ENCODE data around the gene GPR3.
"Not testable (repeated sequence)": the region's sequence is repeated elsewhere in the genome, so short reads cannot be mapped to it uniquely, and the experiment has no call there.

Gene GPR3

DNA sequence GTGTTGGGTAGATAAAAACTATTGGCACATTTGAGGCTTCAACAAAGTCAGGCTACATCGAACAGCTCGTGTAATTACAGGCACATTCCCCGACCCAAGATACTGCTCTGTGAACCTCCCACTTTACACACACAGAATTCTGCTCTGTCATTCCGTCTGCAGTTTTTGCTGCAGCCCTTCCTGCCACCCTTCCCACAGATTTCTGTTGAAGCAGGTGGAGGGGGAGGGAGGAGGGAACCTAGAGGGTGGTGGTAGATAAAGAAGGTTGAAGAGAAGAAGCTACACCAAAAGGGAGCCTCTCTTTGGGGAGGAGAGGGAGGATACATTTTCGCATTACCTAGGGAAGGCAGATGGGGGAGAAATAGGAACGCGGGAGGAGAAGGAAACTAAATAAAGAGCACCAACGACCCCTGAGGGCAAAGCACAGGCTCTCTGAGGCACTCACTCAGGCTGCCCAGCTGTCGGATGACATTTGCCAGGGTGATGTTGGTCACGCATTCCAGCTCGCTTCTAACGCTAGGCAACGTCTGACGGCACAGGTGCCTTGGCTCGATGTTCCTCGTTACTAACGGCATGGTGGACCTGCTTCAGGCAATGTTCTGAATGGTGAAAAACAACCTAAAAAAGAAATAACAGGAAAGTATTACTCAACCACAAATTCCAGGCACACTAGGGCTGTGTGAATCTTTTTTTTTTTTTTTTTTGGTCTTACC, 36.0 kb downstream of the GPR3 start:
- peak in 1 of 2 donors; percentile 30 for DNase-seq (ENCODE audit: low read depth in 2 of 2)

DNA sequence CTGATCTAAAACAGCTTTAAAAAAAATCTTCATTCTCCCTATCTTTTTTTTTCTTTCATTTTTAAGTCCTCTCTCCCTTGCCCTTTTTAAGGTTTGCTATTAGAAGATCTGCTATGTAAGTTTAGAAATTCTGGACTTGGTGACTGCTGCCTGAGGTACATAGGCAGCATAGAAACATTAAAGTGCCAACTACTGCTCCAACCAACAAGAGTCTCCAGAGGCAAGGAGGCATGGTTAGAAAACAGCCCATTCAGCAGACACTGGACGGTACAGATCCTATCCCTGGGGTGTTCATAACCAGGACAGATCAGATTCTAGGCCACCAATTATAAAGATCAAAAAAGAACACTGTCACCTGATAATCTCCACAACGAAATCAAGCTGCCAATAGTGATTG, 36.6 kb downstream of the GPR3 start:
- no peak for DNase-seq (ENCODE audit: low read depth in 2 of 2)

DNA sequence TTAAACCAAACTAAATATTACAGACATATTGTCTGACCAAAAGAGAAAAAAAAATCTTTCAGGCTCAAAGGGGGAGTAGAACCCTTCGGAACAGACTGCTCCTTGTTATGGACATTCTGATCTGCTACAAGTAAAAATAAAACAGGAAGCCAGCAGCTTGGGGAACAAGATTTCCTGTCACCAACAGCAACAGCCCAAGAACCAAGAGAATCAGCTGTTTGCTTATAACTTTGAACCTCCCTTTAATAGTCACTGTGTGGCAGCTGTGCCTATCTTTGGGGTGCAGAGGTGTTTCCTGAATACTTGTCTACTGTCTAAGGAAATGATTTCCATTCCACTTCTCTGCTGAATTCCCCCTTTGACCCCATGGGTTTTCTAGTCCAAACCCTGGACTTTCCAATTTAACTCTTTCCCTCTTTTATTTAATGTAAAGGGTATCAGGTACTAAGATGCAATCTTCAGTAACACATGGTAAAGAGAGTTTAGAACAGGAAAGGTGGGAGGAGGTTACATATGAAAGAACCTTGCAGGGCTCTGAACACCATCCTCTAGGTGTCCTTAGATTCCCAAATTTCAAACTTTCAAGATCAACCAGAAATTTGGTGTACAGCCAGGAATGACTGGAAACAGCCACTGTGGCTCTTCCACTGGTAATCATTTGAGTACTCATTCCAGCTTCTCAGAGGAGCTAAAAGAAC, 38.6 kb downstream of the GPR3 start:
- DNase-seq (ENCODE audit: low read depth in 2 of 2) = no peak

DNA sequence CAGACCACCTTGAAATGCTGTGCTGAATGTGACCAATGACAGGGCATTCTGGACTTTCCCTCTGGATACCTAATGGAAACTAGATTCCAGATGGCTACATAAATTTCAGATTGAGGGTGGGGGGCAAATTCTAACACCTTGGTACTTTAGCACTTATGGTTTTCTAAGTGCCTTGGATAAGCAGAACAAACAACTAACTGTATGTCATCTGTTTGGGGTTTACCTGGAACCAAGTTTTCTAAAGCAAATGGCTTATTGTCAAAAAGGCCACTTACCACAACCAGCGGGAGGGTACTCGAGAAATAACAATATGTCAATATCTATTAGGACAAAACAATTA, 39.1 kb downstream of the GPR3 start:
- no peak for DNase-seq (ENCODE audit: low read depth in 2 of 2)

DNA sequence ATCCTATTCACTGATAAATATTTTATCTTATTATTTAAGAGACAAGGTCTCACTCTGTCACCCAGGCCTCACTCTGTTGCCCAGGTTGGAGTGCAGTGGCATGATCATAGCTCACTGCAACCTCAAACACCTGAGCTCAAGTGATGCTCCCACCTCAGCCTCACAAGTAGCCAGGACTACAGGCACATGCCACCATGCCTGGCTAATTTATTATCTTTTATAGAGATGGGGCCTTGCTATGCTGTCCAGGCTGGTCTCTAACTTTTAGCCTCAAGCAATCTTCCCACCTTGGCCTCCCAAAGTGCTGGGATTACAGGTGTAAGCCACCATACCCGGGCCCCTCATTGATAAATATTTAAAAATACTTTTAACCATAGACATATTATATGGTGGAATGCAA, 40.3 kb downstream of the GPR3 start:
- DNase-seq (ENCODE audit: low read depth in 2 of 2) = not testable (repeated sequence)

DNA sequence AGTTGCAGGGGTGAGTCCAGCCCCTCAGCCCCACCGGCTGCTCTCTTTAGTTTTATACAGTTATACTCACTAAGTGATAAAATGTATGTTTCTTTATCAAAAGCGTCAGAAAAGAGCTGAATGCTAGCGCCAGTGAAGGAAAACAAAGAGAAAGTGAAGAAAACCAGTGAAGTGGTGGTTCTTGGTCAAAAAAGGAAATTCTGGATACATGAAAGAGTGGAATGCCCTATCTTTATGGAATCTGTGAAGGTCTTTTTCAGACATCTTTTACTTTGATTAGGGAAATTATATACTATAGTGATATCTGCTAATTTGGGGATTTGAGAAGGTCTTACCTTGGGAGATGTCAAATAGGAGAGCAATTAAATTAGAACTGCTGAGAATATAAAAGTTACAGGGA, 41.3 kb downstream of the GPR3 start:
- no peak for DNase-seq (ENCODE audit: low read depth in 2 of 2)

DNA sequence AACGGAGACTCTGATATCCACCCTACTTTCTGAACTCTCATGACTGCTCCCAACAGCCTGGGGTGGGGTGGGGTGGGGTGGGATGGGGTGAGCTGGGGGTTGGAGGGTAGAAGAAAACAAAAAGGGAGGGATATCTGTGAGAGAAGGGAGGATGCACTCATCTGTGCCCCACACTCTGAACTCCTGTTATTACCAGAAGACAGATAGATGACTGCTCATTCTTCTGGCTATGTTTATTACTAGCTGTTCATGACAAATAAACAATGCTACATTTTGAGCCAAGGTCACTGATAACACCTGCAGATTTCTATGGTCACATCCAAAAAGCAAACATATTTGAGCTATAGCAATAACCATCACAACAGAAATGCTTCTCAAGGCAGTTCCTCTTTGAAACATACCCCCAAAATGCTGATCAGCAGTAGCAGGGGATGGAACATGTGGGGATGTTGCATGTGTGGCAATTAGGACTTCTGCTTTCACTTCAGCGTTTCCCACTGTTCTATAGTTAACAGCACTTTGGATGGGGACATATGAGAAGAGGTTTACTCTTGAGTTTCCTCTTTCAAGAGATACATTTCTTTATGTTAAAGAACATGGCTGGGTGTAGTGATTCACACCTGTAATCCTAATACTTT, 43.3 kb downstream of the GPR3 start:
- no peak for DNase-seq (ENCODE audit: low read depth in 2 of 2)

DNA sequence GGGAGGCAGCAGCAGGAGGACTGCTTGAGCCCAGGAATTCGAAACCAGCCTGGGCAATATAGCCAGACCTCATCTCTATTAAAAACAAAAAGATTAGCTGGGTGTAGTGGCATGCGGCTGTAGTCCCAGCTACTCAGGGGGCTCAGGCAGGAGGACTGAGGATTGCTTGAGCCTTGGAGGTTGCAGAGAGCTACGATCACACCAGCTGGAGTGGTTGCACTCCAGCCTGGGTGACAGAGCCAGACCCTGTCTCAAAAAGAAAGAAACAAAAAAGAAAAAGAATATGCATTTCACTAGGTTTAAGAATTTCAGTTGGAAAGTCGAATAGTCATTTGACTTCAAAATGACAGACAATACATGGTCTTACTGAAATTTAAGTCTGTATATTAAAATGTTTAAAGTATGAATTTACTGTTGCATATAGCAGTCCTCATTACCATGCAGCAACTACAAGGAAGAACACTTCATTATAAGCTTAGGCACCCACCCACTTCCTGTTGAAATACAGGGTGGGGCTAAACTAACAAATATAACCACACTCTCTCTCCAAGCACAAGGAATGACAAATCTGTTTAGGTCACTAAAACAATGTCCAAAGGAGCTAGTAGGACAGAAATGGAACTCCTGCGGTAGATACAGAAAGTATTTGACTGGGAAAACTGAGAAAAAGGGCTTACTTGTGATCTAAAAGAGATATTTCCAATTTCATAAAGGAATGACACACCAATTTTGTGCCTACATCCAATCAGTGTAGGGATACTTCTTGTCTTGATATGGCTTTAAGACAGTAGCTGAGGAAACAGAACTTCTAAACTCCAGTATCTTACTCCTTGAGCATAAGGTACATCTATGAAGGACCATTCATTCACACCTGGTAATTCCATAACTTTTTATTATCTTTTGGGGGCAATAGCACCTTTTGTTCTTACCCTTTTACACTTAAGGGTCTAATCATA, 44.1 kb downstream of the GPR3 start:
- no peak for DNase-seq (ENCODE audit: low read depth in 2 of 2)

DNA sequence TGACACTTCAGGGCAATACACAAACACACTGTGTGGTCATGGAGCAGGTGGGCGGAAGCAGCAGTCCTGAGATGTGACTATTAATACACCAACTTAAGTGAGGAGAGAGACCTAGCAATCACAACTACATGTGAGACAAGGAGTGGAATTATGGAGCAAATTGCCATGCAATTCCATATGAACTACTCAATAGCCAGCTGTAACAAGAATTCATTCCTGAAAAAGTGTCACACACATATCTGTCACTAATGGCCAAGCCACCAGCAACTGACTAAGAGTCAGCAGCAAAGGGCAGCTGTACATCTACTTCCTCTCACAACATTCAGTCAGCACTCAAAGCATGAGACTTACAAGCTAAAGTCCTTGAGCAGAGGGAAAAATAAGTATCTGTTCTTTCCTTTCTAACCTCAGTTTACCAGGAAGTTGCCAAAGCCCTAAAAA, 46.2 kb downstream of the GPR3 start:
- DNase-seq (ENCODE audit: low read depth in 2 of 2) = no peak

DNA sequence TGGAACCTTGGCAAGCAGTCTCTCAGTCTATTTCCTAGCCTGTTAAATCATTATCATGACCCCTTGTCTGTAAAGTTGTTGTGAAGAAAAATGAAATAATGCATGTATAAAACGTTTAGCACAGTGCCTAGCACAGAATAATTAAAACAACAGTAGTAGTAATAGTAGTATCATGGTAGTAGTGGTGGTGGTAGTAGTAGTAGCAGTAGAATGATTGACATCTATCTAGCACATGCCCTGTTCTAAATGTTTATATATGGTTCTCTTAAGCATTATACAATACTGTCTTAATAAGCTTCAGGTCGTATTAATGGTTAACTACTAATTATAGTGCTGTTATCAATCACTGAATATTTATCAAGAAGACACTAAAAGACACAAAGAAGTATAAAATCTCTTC, 46.7 kb downstream of the GPR3 start:
- no peak for DNase-seq (ENCODE audit: low read depth in 2 of 2)

DNA sequence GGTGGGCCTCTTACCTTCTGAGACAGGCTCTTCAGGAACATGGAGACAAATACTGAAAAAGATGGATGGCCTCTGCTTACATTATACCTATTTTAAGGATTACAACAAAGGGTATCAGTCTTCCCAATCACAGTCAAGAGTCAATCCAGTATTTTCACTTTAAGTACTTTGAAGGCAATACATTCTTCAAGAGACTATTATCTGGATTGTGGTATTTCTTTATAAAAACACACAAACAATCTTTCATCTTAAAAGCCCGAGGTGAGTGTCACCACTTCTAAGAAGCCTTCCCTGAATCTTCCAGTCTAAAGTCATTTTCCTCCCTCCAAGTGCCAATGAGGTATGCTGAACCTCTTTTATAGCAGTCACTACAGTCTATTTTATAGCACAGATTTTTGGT, 52.2 kb downstream of the GPR3 start:
- no peak for DNase-seq (ENCODE audit: low read depth in 2 of 2)

Measured in stimulated activated CD4-positive, alpha-beta T cell treated with anti-CD3 and anti-CD28 coated beads, Interleukin-4, amount 100 ng/mL, for 48 hours (primary cell).